Bronchus fibroblast of lung (primary cell): ENCODE measurements around the gene KLF4. TPM values are rescaled to one million over a fixed set of nuclear protein-coding genes. Genes with fewer than 3 reads are reported as not detected.

ENCODE experiments used
- total RNA-seq: library from RNA; depleted of rRNA; stranded (reverse); fragments of >200 nt; gene quantifications from 2 replicates; pipeline ENCODE4 v1.2.3, GENCODE V29; 2015

KLF4 gene
- total RNA-seq, result 8.7 and 11.3 TPM in 2 replicates

GRCh38 chr9:107489687-107490605 is at the start of gene KLF4:
Gene KLF4 (minus strand): TSS chr9:107489769. CDS start chr9:107489172, 597 bp downstream.

Other genes starting within 250 kb of the KLF4 start
- 64.7 and 73.3 TPM in 2 replicates for gene RAD23B, start 206.5 kb downstream of the KLF4 start, total RNA-seq